Activated CD4-positive, alpha-beta T cell treated with anti-CD3 and anti-CD28 coated beads, Interleukin-2, amount 50 U/mL, for 24 hours (primary cell): ENCODE results near the gene TBC1D22A.

ENCODE experiments used
- DNase-seq, 2 donors: peaks; one replicate each; pipeline ENCODE4 v3.0.0-alpha.2; 2020; ENCODE audit warnings: low read depth in 1 of 2, low spot score in 1 of 2

Gene TBC1D22A

DNA sequence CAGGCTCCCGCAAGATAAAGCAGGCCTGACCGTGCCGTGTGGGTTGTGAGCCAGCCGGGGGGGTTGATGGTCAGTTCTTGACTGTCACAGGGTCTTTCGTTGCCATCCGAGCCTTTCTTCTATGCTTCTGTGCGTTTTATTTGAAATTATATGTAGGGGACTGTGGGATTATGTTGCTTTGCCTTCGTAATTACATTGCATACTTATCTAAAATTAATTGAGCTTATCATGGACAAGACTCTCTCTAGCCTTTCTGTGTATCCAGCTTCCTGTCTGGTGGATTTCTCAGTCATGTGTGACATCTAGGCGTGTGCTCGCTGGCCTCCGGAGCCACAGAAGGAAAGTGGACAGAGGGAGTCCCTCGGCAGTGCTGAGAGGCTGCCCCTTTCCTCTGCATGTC lies 93.2 kb downstream of the TBC1D22A start:
- no peak for DNase-seq

DNA sequence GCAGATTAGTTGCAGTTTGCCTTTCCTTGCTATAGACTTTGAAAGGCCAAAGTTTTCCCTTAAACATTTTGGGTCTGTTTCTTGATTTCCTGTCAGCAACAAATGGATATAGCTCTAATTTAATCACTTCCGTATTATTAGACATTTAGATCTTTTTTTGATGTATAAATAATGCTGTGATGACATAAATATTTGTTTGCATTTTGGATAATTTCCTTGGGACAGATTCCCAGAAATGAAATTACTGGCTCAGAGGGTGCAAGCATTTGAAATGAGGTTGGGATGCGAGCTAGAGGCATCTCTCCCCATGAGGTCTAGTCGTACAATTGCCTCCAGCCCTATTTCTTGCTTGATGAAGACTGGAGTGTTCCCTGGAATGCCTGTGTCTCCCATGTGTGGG lies 94.2 kb downstream of the TBC1D22A start:
- DNase-seq, result no peak

DNA sequence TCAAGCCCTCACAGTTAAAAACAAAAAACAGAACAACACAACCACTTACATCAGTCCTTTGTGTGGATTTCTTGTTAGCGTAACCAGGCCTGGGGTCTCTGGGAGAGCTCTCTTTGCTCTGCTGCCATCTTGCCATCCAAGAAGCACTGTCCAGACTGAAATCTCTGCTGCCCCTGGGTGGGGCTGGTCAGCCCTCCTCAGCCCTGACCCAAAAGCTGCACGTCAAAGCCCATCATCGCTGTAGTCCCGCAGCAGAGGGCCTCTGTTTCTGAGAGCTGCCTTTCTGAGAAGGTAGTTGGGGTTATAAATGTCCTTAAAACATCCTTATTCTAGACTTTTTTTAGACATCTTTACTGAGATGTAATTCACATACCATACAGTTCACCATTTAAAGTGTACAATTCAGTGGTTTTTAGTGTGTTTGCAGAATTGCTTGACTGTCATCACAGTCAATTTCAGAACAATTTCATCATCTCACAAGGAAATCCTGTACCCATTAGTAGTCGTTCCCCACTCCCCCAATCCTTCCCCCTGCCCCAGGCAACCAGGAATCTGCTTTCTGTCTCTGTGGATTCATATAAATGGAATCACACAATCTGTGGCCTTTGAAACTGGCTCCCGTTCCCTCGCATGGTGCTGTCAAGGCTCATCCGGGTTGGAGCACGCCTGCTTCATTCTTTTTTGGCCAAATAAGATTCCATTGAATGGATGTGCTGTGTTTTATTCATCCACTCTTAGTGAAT lies 94.9 kb downstream of the TBC1D22A start:
- DNase-seq, result no peak

DNA sequence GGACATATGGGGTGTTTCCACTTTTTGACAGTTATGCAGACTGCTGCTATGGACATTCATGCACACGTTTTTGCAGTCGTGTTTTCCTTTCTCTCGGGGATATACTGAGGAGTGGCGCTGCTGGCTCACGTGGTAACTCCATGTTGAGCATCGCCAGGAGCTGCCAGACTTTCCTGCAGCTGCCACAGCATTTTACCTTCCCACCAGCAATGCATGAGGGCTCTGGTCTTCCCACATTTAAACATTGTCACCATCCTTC lies 95.4 kb downstream of the TBC1D22A start:
- no peak for DNase-seq

DNA sequence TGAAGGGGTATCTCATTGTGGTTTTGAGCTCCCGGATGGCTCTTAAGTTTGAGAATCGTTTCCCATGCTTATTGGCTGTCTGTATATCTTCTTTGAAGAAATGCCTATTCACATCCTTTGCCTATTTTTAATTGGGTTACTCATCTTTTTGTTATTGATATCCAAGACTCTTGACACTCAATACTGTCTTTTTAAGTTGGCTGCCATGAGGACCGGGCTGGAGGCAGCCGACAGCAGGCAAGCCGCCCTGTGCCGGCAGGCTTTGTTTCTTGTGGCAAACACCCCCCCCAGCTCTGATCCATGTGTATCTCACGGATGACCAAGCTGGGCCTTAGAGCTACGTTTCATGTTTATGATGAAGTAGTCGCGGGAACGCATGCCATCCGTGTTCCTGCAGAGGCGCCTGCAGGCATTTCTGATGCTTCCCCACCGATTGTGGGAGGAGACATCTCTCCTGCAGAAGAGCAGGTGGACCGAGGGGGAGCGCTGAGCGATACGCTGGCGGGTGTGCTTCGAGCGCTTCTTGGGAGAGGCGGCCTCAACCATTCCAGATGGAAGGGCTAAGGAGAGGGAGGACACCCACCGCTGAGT lies 95.8 kb downstream of the TBC1D22A start:
- DNase-seq, result no peak

DNA sequence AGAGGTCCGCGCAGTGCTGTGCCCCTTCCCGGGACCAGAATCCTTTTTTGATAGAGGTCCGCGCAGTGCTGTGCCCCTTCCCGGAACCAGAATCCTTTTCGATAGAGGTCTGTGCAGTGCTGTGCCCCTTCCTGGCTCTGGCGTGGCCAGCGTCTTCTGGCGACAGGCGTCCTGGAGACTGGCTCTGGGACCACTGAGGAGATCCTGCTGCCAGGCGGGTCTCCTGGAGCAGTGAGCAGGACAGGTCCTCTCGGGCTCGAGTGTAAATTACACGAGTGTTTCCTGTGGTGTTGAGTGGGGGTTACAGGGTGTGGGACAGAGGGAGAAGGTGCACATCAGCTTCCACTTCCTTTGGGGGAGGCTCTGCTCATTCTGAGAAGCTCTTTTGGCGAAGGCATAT lies 98.1 kb downstream of the TBC1D22A start:
- DNase-seq, result no peak

DNA sequence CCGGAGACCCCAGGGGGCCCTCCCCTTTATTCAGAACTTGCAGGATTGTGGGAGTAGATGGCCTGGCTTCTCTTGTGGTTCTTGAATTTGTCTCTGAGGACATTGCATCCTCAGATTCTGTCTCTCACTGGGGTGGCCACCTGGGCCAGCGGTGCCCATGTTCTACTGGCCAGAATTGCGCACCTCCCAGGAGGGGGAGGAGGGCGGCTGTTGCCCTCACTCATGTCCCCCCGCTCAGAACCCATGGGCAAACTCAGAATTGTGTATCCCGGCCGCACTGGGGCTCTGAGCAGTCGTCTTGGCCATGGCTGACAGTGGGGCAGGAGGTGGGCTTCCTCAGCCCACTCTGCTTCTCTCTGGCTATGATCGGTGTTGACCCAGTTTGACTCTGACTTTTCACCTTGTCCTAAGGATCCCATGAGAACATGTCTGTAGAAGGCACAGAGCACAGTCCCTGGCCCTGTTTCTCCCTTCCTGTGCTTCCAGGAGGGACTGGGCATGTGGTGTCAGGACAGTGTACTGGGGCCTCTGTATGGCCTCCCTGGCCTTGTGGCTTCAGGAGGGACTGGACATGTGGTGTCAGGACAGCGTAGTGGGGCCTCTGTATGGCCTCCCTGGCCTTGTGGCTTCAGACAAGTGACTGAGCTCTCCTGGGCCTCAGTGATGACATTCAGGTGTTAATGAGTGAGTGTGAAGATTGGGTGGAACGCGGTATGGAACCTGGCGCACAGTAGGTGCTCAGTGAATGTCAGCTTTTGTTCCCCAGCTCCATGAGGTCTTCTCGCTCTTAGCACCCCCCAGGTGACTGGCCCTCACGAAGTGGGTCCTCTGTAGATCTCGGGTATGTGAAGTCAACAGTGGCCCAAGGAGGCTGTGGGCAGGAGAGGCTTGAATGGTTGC lies 99.3 kb downstream of the TBC1D22A start:
- no peak for DNase-seq

DNA sequence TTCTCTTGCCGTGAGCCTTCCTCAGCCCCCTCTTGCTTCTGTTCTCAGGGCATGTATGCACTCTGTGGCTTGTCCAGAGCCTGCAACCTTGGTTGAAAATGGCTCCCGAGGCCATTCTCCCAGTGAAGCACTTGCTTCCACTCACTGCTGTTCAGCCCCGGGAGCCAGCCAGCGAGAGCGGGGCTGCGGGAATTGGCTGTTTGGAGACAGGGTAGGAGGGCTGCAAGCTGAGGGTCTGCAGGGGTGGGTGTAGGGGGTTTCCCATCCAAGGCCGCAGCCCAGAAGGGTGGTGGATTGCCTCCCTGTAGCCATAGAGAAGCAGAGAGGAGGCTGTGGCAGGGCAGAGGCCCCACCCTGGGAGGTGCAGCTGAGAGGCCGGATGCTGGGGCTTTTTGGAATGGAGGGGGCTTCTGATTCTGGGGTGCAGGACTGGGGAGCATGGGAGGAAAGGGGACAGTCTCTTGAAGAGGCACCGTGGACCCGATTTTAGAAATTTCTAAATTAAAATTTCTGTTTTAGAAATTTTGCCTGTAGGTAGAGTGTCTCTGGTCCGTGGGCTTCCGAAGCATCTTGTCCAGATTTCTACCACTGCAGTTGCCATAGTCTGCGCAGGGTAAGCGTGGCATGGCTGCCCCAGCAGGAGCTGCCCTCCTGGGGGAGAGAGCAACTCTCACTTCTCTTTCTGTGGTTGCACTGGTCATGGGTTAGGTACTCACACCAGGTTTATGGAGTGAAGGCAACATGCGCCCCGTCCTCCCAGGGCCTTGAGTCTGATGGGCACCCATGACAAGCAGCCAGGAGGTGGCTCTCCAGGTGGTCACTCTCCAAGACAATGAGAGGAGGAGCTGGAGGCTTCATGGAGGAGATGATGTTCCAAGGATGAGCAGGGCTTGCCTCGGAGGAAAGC lies 100.2 kb downstream of the TBC1D22A start:
- DNase-seq, result no peak

DNA sequence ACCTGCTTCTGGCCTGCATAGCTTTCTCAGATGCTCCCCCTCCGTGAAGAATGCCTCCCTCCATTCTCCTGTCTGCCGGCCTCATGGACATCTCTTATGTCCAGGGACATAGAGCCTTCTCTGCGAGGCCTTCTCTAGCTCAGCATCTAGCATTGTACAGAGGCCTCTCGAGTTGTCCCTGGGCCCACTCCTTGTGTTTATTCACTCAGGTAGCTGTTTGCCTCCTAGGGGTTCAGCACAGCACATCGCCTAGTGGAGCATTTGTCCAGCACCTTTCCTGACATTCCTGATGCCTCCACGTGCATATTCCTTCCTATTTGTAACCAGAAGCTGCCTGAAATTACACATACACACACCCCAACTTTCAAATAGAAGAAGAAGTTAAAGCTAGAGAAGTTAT lies 101.3 kb downstream of the TBC1D22A start:
- DNase-seq, result no peak

DNA sequence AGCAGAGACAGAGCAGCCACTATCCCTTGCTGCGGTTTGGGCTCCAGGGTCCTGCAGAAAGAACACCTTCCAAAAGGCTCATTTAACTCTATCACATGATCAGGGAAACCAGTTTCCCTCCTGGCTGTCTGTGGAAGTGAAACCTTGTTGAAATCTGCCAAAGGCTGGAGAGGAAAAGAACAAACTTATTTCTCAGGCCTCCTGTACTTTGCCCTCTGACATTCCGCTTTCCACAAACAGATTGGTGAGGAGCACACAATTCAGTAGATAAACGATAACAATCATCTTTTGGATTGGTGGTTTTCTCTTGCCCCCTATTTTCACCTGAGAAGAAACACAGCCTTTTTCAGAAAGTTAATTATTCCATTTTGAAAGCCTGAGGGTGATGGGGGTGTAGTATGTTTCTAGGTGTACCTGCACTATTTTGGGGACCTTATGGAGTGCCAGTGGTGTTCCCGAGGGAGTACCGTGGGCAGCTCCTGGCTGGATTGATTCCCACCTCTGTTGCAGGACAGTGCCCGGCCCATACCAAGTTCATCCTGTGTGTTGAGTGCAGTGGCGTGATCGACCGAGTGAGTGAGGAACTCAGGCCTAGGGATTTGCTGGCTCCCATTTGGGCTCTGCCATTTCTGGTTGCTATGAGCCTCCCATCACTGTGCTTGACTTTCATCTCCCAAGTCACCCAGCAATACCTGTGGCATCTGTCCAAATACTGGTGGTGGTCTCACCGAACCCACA lies 102.0 kb downstream of the TBC1D22A start:
- DNase-seq, result no peak

DNA sequence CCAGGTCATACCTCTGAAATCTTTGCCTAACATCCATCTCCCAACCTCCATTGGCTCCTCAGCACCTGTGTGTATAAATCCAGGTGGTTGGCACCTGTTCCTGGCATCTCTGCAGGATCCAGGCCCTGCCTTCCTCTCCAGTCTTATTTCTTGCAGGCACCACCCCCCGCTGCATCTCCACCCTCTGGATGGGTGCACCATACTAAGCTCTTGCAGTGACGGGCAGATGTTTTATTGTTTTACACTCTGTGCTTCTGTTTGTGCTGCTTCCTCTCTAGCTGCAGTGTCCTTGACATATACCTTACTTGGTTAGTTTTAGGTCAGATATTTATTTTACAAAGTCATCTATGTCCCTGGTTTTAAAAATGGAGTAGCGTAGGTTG lies 102.6 kb downstream of the TBC1D22A start:
- DNase-seq, result no peak

DNA sequence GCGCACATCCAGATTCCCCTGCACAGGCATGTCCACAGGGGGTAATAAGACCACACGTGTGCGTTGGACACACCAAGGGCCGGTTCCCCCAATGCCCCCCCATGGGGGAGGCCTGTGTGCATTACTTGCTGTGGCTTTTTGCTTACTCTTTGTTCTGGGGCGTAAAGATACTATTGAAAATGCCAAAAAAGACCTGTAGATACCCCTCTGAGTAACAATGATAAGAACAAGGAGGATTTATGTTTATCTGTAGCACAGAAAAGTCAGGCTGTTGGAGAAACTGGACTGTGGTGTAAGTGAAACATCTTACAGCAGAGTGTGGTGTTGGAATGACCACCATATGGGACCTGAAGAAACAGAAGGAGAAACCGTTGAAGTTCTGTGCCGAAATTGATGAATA lies 103.2 kb downstream of the TBC1D22A start:
- no peak for DNase-seq

DNA sequence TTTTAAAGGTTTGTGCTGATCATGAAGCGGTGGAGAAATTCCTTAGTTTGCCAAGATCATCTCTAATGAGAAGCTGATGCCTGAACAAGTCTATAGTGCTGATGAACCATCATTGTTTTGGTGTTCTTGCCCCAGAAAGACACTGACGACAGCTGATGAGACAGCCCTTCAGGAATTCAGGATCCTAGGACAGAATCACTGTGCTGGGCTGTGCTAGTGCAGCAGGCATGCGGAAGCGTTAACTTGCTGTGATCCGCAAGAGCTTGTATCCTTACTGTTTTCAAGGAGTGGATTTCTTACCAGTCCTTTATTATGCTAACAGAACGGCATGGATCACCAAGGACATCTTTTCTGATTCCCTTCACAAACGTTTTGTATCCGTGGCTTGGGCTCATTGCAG lies 104.1 kb downstream of the TBC1D22A start:
- DNase-seq, result no peak

DNA sequence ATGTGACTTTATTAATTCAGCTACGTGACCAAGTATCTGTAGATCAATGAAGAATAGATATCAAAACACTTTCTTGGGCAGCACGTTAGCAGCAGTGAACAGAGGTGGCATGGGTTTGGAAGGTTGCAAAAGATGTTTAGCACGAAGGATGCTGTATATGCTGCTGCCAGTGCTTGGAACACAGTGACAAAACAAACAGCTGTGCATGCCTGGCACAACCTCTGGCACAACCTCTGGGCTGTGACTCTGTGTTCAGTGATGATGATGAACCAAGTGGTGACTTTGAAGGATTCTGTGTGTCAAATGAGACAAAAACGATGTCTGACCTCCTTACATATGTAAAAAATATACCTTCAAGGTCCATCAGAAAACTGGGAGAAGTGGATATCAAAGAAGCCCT lies 104.7 kb downstream of the TBC1D22A start:
- DNase-seq, result no peak

DNA sequence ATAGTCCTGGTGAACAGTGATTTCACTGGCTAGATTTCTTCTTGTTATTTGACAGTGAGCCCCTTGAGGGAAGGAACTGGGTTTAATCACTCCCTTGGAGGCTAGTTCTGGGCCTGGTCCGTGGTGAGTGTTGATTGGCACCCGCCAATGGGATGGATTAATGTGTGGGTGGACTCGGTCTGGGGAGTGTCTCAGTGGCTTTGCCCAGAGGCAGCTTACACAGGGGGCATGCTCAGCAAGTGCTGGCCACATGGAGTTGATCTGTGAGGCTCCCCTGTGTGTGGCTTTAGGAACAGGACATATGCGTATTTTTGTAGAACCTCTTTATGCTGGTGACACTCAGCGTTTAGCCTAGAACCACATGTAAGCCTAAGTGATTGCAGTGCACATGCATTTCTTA lies 106.9 kb downstream of the TBC1D22A start:
- no peak for DNase-seq

DNA sequence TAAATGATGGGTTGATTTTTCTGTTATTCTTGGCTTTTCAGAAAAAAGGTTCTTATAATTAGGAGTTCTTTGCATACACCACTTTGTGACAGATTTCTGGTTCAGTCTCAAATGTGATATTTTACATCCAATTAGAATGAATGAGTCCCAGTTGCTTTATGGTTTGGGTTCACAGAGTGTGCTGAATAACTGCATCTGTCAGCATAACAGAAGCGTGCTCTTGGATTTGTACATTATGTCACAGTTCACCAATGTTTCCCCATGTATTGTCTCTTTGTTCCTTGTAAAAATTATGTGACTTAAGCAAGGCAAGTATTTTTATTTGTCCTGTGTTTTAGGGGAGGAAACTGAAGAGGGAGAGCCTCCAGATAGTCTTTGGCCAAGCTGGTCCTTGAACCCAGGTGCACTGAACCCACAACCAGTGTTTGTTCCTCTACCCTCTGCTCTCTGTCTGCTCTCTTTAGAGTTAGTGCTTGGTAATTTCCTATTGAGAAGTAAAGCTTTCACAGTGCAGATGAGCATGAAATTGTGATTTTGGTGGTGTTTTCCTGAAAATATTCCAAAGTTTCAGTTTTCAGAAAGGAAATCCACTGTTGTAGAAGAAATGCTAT lies 107.5 kb downstream of the TBC1D22A start:
- no peak for DNase-seq

DNA sequence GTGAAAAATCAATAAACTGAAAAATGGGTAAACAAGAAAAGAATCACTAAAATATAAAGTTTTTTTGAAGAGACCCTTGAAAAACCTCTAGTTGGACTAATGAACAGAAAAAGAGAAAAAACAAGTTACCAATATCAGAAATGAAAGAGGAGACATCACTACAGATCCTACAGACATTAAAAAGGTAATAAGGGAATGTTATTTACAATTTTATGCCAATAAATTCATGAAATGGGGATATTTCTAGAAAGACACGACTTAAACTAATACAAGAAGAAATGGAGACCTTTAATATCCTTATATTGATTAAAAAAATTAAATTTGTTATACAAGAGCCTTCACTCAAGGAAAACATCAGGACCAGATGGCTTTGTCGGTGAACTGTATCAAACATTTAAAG lies 109.4 kb downstream of the TBC1D22A start:
- no peak for DNase-seq

DNA sequence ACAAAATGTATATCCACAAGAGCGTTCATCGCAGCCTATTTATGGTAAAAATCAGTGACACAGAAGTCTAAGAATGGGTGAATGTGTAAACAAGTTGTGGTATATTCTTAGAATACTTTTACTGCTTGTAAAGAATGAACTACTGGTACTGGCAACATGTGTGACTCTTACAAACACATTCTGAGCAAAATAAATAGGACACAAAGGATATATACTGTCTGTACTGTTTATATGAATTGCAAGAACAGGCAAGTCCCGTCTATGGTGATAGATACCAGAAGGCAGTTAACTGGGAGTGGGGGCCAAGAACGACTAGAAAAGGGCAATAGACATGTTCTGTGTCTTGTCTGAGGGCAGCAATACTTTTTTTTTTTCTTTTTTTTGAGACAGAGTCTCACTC lies 112.6 kb downstream of the TBC1D22A start:
- DNase-seq, result no peak

DNA sequence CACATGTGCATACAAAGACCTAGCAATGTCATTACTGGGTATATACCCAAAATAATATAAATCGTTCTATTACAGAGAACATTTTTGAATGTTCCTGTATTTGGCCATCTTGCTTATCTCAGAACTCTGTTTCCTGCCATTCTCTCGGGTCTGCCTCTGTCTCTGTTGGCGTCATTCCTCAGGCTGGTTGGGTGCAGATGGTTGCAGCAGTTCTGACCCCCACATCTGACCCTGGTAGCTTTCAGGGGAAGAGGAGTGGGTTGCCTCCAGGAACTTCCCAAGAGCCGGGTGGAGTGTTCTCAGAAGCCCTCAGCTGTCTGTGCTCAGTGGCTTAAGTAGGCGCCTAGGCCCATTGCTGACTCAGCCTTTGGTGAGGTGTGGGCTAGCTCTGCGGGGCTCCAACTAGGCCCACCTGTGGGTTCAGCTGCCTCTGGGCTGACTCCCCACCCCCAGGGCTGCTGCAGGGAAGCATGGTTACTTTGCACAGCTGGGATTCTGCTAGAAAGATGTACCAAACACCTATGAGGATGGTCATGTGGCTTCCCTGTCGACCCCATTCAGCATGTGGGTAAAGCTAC lies 114.0 kb downstream of the TBC1D22A start:
- no peak for DNase-seq
